Stomach (tissue), 4 donors: ENCODE measurements around the gene CHST6.

Experiments
- CTCF ChIP-seq, 7 experiments: fragments of 450-650 bp in 4 of 7; fragments of 200-600 bp in 3 of 7; sonication (generic) in 3 of 7; IDR thresholded peaks; one replicate each; pipeline ENCODE4 v1.5.1; 2016 to 2019; ENCODE audit warnings: antibody characterized with exemption in 7 of 7, control low read depth in 2 of 7, mild to moderate bottlenecking in 1 of 7
- POLR2A ChIP-seq, 4 donors: fragments of 450-650 bp; IDR thresholded peaks; one replicate each; pipeline ENCODE4 v1.6.1; 2016; ENCODE audit warnings: antibody characterized with exemption in 4 of 4, control low read depth in 2 of 4, mild to moderate bottlenecking in 1 of 4, moderate library complexity in 1 of 4
- POLR2AphosphoS5 ChIP-seq, 3 donors: sonication (generic); formaldehyde crosslinking; IDR thresholded peaks; one replicate each; pipeline ENCODE4 v1.6.1; 2016; ENCODE audit warnings: antibody characterized with exemption in 3 of 3

GRCh38 chr16:75479421-75479990 is 15.7 kb downstream of the CHST6 start:
- no peak for TF ChIP-seq POLR2AphosphoS5 (IDR thresholded peaks at IDR 0.05)
- no peak for TF ChIP-seq CTCF (IDR thresholded peaks at IDR 0.05)
- TF ChIP-seq POLR2A (IDR thresholded peaks at IDR 0.05) = no peak
